ENCODE data around the gene ADARB2.

ADARB2 gene

GRCh38 chr10:1209355-1209979 is 527.9 kb downstream of the ADARB2 start:
- DNase-seq: no peak

- no peak for DNase-seq
Observed at GRCh38 chr10:1208366-1209311, 528.7 kb downstream of the ADARB2 start.

- no peak for DNase-seq
Observed at GRCh38 chr10:1206601-1207000, 530.7 kb downstream of the ADARB2 start.

- DNase-seq: no peak
Observed at GRCh38 chr10:1206101-1206500, 531.2 kb downstream of the ADARB2 start.

GRCh38 chr10:1205450-1206030 is 531.8 kb downstream of the ADARB2 start:
- DNase-seq: no peak

GRCh38 chr10:1204434-1205326 is 532.6 kb downstream of the ADARB2 start:
- DNase-seq: no peak

GRCh38 chr10:1203704-1204103 is 533.6 kb downstream of the ADARB2 start:
- DNase-seq: no peak

- DNase-seq: no peak
Observed at GRCh38 chr10:1203216-1203615, 534.1 kb downstream of the ADARB2 start.

- DNase-seq: no peak
Observed at GRCh38 chr10:1202343-1202742, 535.0 kb downstream of the ADARB2 start.

- no peak for DNase-seq
Observed at GRCh38 chr10:1200866-1201807, 536.2 kb downstream of the ADARB2 start.

GRCh38 chr10:1199897-1200721 is 537.2 kb downstream of the ADARB2 start:
- no peak for DNase-seq

GRCh38 chr10:1199345-1199673 is 538.0 kb downstream of the ADARB2 start:
- DNase-seq: no peak

GRCh38 chr10:1198453-1199344 is 538.6 kb downstream of the ADARB2 start:
- no peak for DNase-seq

GRCh38 chr10:1197384-1197783 is 539.9 kb downstream of the ADARB2 start:
- DNase-seq: no peak

GRCh38 chr10:1196656-1197055 is 540.7 kb downstream of the ADARB2 start:
- DNase-seq: no peak

GRCh38 chr10:1195828-1196227 is 541.5 kb downstream of the ADARB2 start:
- DNase-seq: no peak

- no peak for DNase-seq
Observed at GRCh38 chr10:1194161-1194560, 543.2 kb downstream of the ADARB2 start.

GRCh38 chr10:1193561-1193960 is 543.8 kb downstream of the ADARB2 start:
- no peak for DNase-seq

- DNase-seq: no peak
Observed at GRCh38 chr10:1191752-1192151, 545.6 kb downstream of the ADARB2 start.
